GM12878 (cell line): ENCODE data around the gene TAF3.

Experiments
- HCFC1 ChIP-seq: fragments of 150-350 bp; IDR thresholded peaks from 2 replicates; pipeline ENCODE4 v1.6.1; 2014; ENCODE audit warnings: low read length
- NFYB ChIP-seq: IDR thresholded peaks from 2 replicates; pipeline ENCODE4 v1.6.1; 2011; ENCODE audit warnings: low read depth, mild to moderate bottlenecking, low read length, improper control_type of control experiment, moderate library complexity; ENCODE audit not compliant: insufficient read depth
- POLR2AphosphoS5 ChIP-seq: IDR thresholded peaks from 2 replicates; pipeline ENCODE4 v1.6.1; 2011; ENCODE audit warnings: mild to moderate bottlenecking, low read length, inconsistent platforms
- SMC3 ChIP-seq: IDR thresholded peaks from 2 replicates; pipeline ENCODE4 v1.6.1; 2011; ENCODE audit warnings: low read length, improper control_type of control experiment, borderline replicate concordance
- SP1 ChIP-seq: IDR thresholded peaks from one replicate; pipeline ENCODE4 v1.6.1; 2011; ENCODE audit warnings: low read depth, low read length
- SUPT20H ChIP-seq: IDR thresholded peaks from 2 replicates; pipeline ENCODE4 v1.6.1; 2011; ENCODE audit warnings: low read depth, mild to moderate bottlenecking, low read length, moderate library complexity, borderline replicate concordance; ENCODE audit not compliant: control insufficient read depth
- YBX1 ChIP-seq: fragments of 450-650 bp; IDR thresholded peaks from 2 replicates; pipeline ENCODE4 v1.6.1; 2016; ENCODE audit warnings: antibody characterized with exemption
- TF ChIP-seq, protein P1 (sequence below), 3 experiments: IDR thresholded peaks in 2 of 3; conservative IDR thresholded peaks in 1 of 3; 2 replicates each; pipeline ENCODE4 v1.5.1; 2011; ENCODE audit warnings: low read depth in 3 of 3, low read length in 3 of 3, mild to moderate bottlenecking in 3 of 3, control low read depth in 2 of 3, moderate library complexity in 2 of 3, inconsistent platforms in 1 of 3, mixed read lengths in 1 of 3; ENCODE audit not compliant: control insufficient read depth in 2 of 3, insufficient read depth in 1 of 3; ENCODE audit errors: extremely low read depth in 1 of 3

DNA sequence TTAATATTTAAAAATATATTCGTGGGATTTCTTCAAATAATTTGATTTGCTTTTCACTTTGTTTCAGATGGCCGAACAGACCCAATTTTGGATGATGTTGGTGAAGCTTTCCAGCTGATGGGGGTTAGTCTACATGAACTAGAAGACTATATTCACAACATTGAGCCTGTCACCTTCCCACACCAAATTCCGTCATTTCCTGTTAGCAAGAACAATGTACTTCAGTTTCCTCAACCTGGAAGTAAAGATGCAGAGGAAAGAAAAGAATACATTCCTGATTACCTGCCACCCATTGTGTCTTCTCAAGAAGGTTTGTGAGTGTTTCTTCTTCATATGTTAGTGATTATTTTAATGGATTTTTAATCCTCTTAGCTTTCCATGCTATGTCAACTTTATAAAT lies 5.9 kb downstream of the TAF3 start:
- TF ChIP-seq YBX1 (no peak), SP1 (no peak), SUPT20H (no peak), HCFC1 (no peak), SMC3 (no peak), POLR2AphosphoS5 (no peak), NFYB (no peak)
- TF ChIP-seq, protein P1, sequence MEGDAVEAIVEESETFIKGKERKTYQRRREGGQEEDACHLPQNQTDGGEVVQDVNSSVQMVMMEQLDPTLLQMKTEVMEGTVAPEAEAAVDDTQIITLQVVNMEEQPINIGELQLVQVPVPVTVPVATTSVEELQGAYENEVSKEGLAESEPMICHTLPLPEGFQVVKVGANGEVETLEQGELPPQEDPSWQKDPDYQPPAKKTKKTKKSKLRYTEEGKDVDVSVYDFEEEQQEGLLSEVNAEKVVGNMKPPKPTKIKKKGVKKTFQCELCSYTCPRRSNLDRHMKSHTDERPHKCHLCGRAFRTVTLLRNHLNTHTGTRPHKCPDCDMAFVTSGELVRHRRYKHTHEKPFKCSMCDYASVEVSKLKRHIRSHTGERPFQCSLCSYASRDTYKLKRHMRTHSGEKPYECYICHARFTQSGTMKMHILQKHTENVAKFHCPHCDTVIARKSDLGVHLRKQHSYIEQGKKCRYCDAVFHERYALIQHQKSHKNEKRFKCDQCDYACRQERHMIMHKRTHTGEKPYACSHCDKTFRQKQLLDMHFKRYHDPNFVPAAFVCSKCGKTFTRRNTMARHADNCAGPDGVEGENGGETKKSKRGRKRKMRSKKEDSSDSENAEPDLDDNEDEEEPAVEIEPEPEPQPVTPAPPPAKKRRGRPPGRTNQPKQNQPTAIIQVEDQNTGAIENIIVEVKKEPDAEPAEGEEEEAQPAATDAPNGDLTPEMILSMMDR (IDR thresholded peaks at IDR 0.05 in 2 of 3, conservative IDR thresholded peaks at IDR 0.05 in 1 of 3; ENCODE audit: control insufficient read depth in 2 of 3, extremely low read depth in 1 of 3, insufficient read depth in 1 of 3, low read depth in 3 of 3, low read length in 3 of 3) = no peak
